A549 (cell line): ENCODE measurements around the gene SH3BP2. TPM values are rescaled to one million over a fixed set of nuclear protein-coding genes. Genes with fewer than 3 reads are reported as not detected.

Experiments used
- ATAC-seq, 2 experiments: fragments of 200-7000 bp in 1 of 2; fragments of >200 bp in 1 of 2; cut with Nextera tagmentation in 1 of 2; cut with Tn5 transposase in 1 of 2; 3 replicates each; pipeline versions ENCODE4 v1.8.0 to v1.9.1; 2018 to 2020; ENCODE audit warnings: mild to moderate bottlenecking in 1 of 2, moderate library complexity in 1 of 2
- CTCF ChIA-PET: fragments of 300-600 bp; sonication (Branson Sonifier 250); formaldehyde crosslinking; extraction: SDS; loops from one replicate; lab custom pipeline; 2021; ENCODE audit warnings: antibody characterized with exemption, inconsistent platforms; lab: Yijun Ruan, JAX
- POLR2A ChIA-PET: fragments of 350-600 bp; formaldehyde crosslinking; extraction: SDS; loops from one replicate; lab custom pipeline; 2021; ENCODE audit warnings: antibody characterized with exemption, inconsistent platforms; lab: Yijun Ruan, JAX
- DNase-seq, 2 experiments: peaks; one replicate each; pipeline versions ENCODE4 v3.0.0 to v3.0.0-alpha.2; 2011 to 2016; ENCODE audit warnings: low read depth in 1 of 2, low spot score in 1 of 2
- FAIRE-seq: peaks from 2 replicates; lab custom pipeline; 2011; peaks lifted over from hg19 to GRCh38; lab: Jason Lieb, UNC
- H3K27ac ChIP-seq, 2 experiments: fragments of >200 bp; sonication (Bioruptor Twin); formaldehyde crosslinking; 3 replicates each; pipeline ENCODE4 v1.5.1; 2016 to 2017
- H3K4me1 ChIP-seq: fragments of >200 bp; sonication (Bioruptor Twin); formaldehyde crosslinking; 3 replicates; pipeline ENCODE4 v1.6.1; 2016
- H3K4me2 ChIP-seq: fragments of >200 bp; sonication (Bioruptor Twin); formaldehyde crosslinking; 3 replicates; pipeline ENCODE4 v1.6.1; 2016
- H3K4me3 ChIP-seq: fragments of >200 bp; sonication (Bioruptor Twin); formaldehyde crosslinking; 3 replicates; pipeline ENCODE4 v1.5.1; 2016
- H3K9me3 ChIP-seq: fragments of >200 bp; sonication (Bioruptor Twin); formaldehyde crosslinking; 3 replicates; pipeline ENCODE4 v1.6.1; 2016
- CBX2 ChIP-seq: fragments of 200-600 bp; sonication (generic); IDR thresholded peaks from 2 replicates; pipeline ENCODE4 v1.6.1; 2016; ENCODE audit warnings: low read depth, mild to moderate bottlenecking, borderline replicate concordance
- CBX8 ChIP-seq: fragments of 200-600 bp; sonication (generic); IDR thresholded peaks from 2 replicates; pipeline ENCODE4 v1.6.1; 2016
- CHD2 ChIP-seq: fragments of 150-350 bp; IDR thresholded peaks from 2 replicates; pipeline ENCODE4 v1.6.1; 2014; ENCODE audit warnings: low read length; ENCODE audit not compliant: partially characterized antibody
- CHD4 ChIP-seq: fragments of 200-600 bp; sonication (generic); IDR thresholded peaks from 2 replicates; pipeline ENCODE4 v1.6.1; 2016; ENCODE audit warnings: antibody characterized with exemption, mild to moderate bottlenecking, borderline replicate concordance
- CTCF ChIP-seq: fragments of >200 bp; sonication (Bioruptor Twin); formaldehyde crosslinking; IDR thresholded peaks from 3 replicates; pipeline ENCODE4 v1.5.1; 2016
- EHF ChIP-seq: fragments of 250-450 bp; sonication (Bioruptor Pico); IDR thresholded peaks from 2 replicates; pipeline ENCODE4 v1.5.0; 2020; ENCODE audit warnings: mild to moderate bottlenecking
- EP300 ChIP-seq, 2 experiments: fragments of >200 bp; sonication (Bioruptor Twin); formaldehyde crosslinking; IDR thresholded peaks; 2 replicates in 1 of 2; 3 replicates in 1 of 2; pipeline ENCODE4 v1.6.1; 2016 to 2017
- ESRRA ChIP-seq: fragments of 150-350 bp; IDR thresholded peaks from 2 replicates; pipeline ENCODE4 v1.6.1; 2014; ENCODE audit warnings: mild to moderate bottlenecking, low read length, borderline replicate concordance
- FOSB ChIP-seq: fragments of 250-450 bp; sonication (Bioruptor Pico); IDR thresholded peaks from 2 replicates; pipeline ENCODE4 v1.5.0; 2020; ENCODE audit warnings: mild to moderate bottlenecking, moderate library complexity
- FOSL2 ChIP-seq, 2 experiments: fragments of 450-650 bp in 1 of 2; fragments of >200 bp in 1 of 2; sonication (Bioruptor Twin) in 1 of 2; formaldehyde crosslinking; IDR thresholded peaks; 2 replicates each; pipeline versions ENCODE4 v1.5.0 to v1.6.1; 2016 to 2020; ENCODE audit warnings: mild to moderate bottlenecking in 1 of 2, moderate library complexity in 1 of 2
- GATA3 ChIP-seq: IDR thresholded peaks from 2 replicates; pipeline ENCODE4 v1.6.1; 2012; ENCODE audit warnings: borderline replicate concordance
- HDAC2 ChIP-seq: fragments of 200-600 bp; sonication (generic); IDR thresholded peaks from 2 replicates; pipeline ENCODE4 v1.6.1; 2016
- KDM1A ChIP-seq: fragments of 200-600 bp; sonication (generic); IDR thresholded peaks from 2 replicates; pipeline ENCODE4 v1.6.1; 2016; ENCODE audit warnings: low read depth, mild to moderate bottlenecking
- KDM5A ChIP-seq: fragments of 200-600 bp; sonication (generic); IDR thresholded peaks from 2 replicates; pipeline ENCODE4 v1.6.1; 2016; ENCODE audit warnings: antibody characterized with exemption, mild to moderate bottlenecking
- MAX ChIP-seq: IDR thresholded peaks from 2 replicates; pipeline ENCODE4 v1.6.1; 2012
- NFE2L2 ChIP-seq: fragments of 150-350 bp; conservative IDR thresholded peaks from 2 replicates; pipeline ENCODE4 v1.6.1; 2014; ENCODE audit warnings: low read length
- PHF8 ChIP-seq: fragments of 200-600 bp; sonication (generic); IDR thresholded peaks from 2 replicates; pipeline ENCODE4 v1.6.1; 2016; ENCODE audit warnings: low read depth, mild to moderate bottlenecking, antibody characterized with exemption, moderate library complexity, borderline replicate concordance
- REST ChIP-seq: fragments of 200-600 bp; sonication (generic); IDR thresholded peaks from 2 replicates; pipeline ENCODE4 v1.6.1; 2016; ENCODE audit warnings: antibody characterized with exemption, mild to moderate bottlenecking, moderate library complexity
- SMC3 ChIP-seq: fragments of >200 bp; sonication (Bioruptor Twin); formaldehyde crosslinking; IDR thresholded peaks from 3 replicates; pipeline ENCODE4 v1.6.1; 2018; ENCODE audit warnings: inconsistent platforms
- SREBF2 ChIP-seq: fragments of 450-650 bp; IDR thresholded peaks from 2 replicates; pipeline ENCODE4 v1.6.1; 2014; ENCODE audit warnings: mild to moderate bottlenecking, moderate library complexity
- ZC3H11A ChIP-seq: fragments of 450-650 bp; IDR thresholded peaks from 2 replicates; pipeline ENCODE4 v1.6.1; 2014; ENCODE audit warnings: antibody characterized with exemption, mild to moderate bottlenecking
- ZSCAN20 ChIP-seq: fragments of 250-450 bp; sonication (Bioruptor Pico); IDR thresholded peaks from 2 replicates; pipeline ENCODE4 v1.8.0; 2022; ENCODE audit warnings: mild to moderate bottlenecking, moderate library complexity
- WGBS: methylation state at CpG from one replicate; pipeline ENCODE4 v1.1.6; 2017; ENCODE audit errors: missing lambda C conversion rate; 5-methylcytosine and 5-hydroxymethylcytosine counted together
- polyA plus RNA-seq, 4 experiments: library from polyadenylated mRNA; depleted of rRNA in 3 of 4; stranded (reverse); fragments of >200 nt; fragmentation: RNase III in 1 of 4; extraction: RNeasy Plus Mini Kit Qiagen cat#74134 plus additional on column Dnase treatment in 1 of 4; gene quantifications; 2 replicates in 3 of 4; 3 replicates in 1 of 4; pipeline ENCODE4 v1.2.3, GENCODE V29; 2011 to 2017

Gene SH3BP2
- polyA plus RNA-seq, 2 of the 4 experiments (the other 2 are of a cell fraction): 4.4 to 6.0 TPM

- TF ChIP-seq REST: no peak
- TF ChIP-seq CBX8: no peak
- TF ChIP-seq SMC3: no peak
- TF ChIP-seq EP300 (IDR thresholded peaks at IDR 0.05): no peak
- no peak for TF ChIP-seq CHD4
- TF ChIP-seq ESRRA: no peak
- no peak for TF ChIP-seq SREBF2
- no peak for TF ChIP-seq NFE2L2
- TF ChIP-seq HDAC2: no peak
These were observed 24.8 kb upstream of the SH3BP2 start (continued) for GRCh38 chr4:2768124-2768523.

GRCh38 chr4:2768921-2769336 lies 24.0 kb upstream of the SH3BP2 start:
- 64% methylated on average over 4 of the region's 15 CpGs for WGBS
- H3K4me1 ChIP-seq: no peaks in the 10 kb centered on the region
- no peak for TF ChIP-seq MAX
- TF ChIP-seq FOSL2 (IDR thresholded peaks at IDR 0.05): no peak
- no peak for TF ChIP-seq FOSL2 (CRISPR knock-in tag; IDR thresholded peaks at IDR 0.05)
- TF ChIP-seq KDM1A: no peak
- no peak for TF ChIP-seq CHD2
- no peak for TF ChIP-seq EHF (CRISPR knock-in tag)
- no peak for TF ChIP-seq CHD4
- TF ChIP-seq KDM5A: no peak
- TF ChIP-seq FOSB (CRISPR knock-in tag): no peak
- TF ChIP-seq CBX2: no peak
- TF ChIP-seq ZSCAN20: no peak
- TF ChIP-seq EP300 (IDR thresholded peaks at IDR 0.05): no peak
- TF ChIP-seq REST: no peak
- no peak for TF ChIP-seq ZC3H11A
- no peak for TF ChIP-seq CTCF
- TF ChIP-seq GATA3: no peak
- no peak for TF ChIP-seq PHF8
- H3K4me2 ChIP-seq: no peak overlapping the region
- no peak for ATAC-seq
- no peaks in the 10 kb centered on the region for H3K9me3 ChIP-seq
- no peak overlapping the region for H3K27ac ChIP-seq
- ChIA-PET CTCF (no interaction called here), POLR2A (no interaction called here)
- no peak overlapping the region for H3K4me3 ChIP-seq
- no peak for FAIRE-seq
- no peak for DNase-seq
